Bronchial epithelial cell (primary cell): Measurements from ENCODE around the gene HEATR1. TPM values are rescaled to one million over a fixed set of nuclear protein-coding genes. Genes with fewer than 3 reads are reported as not detected.
"Not testable (repeated sequence)": the region's sequence is repeated elsewhere in the genome, so short reads cannot be mapped to it uniquely, and the experiment has no call there.

Experiments used
- DNase-seq: peaks from one replicate; pipeline ENCODE4 v3.0.0-alpha.2; 2010; ENCODE audit warnings: low read depth
- FAIRE-seq: peaks from 2 replicates; lab custom pipeline; 2011; peaks lifted over from hg19 to GRCh38; lab: Jason Lieb, UNC
- H3K27me3 ChIP-seq: 2 replicates; pipeline ENCODE4 v1.5.1; 2011; ENCODE audit warnings: low read length; ENCODE audit not compliant: control insufficient read depth, insufficient read depth
- H3K36me3 ChIP-seq: 2 replicates; pipeline ENCODE4 v1.5.1; 2011; ENCODE audit warnings: low read length; ENCODE audit not compliant: control insufficient read depth, insufficient read depth
- H3K4me3 ChIP-seq: 2 replicates; pipeline ENCODE4 v1.5.1; 2011; ENCODE audit warnings: mild to moderate bottlenecking, low read depth, low read length, control low read depth
- CTCF ChIP-seq: IDR thresholded peaks from 2 replicates; pipeline ENCODE4 v1.5.1; 2011; ENCODE audit warnings: mild to moderate bottlenecking, moderate library complexity, low read length, control low read depth, inconsistent platforms; ENCODE audit not compliant: insufficient read depth, severe bottlenecking
- total RNA-seq: library from RNA; depleted of rRNA; stranded (reverse); fragments of >200 nt; gene quantifications from 2 replicates; pipeline ENCODE4 v1.2.1, GENCODE V29; 2014

The HEATR1 gene
- total RNA-seq, 1 donor from 2014 or later: 37.4 TPM

GRCh38 chr1:236618507-236618906, 14.2 kb upstream of the HEATR1 start:
- no peak for TF ChIP-seq CTCF
- DNase-seq (no peak), FAIRE-seq (no peak)
- H3K36me3 ChIP-seq: no peaks in the 10 kb centered on the region
- no peak overlapping the region for H3K4me3 ChIP-seq
- H3K27me3 ChIP-seq: no peaks in the 10 kb centered on the region

- FAIRE-seq (no peak), DNase-seq (no peak)
- Histone ChIP-seq H3K36me3 (no peaks in the 10 kb centered on the region), H3K4me3 (no peak overlapping the region), H3K27me3 (no peaks in the 10 kb centered on the region)
- TF ChIP-seq CTCF: no peak
These were observed 11.3 kb upstream of the HEATR1 start for GRCh38 chr1:236615399-236616148.

GRCh38 chr1:236612349-236612748, 8.0 kb upstream of the HEATR1 start:
- DNase-seq (no peak), FAIRE-seq (no peak)
- Histone ChIP-seq H3K27me3 (no peaks in the 10 kb centered on the region), H3K36me3 (no peaks in the 10 kb centered on the region), H3K4me3 (no peak overlapping the region)
- TF ChIP-seq CTCF: no peak

GRCh38 chr1:236608930-236609726, 4.8 kb upstream of the HEATR1 start:
- DNase-seq (peak; percentile 67), FAIRE-seq (no peak)
- Histone ChIP-seq H3K27me3 (no peaks in the 10 kb centered on the region), H3K4me3 (no peak overlapping the region), H3K36me3 (no peaks in the 10 kb centered on the region)
- TF ChIP-seq CTCF: peak; percentile 57

GRCh38 chr1:236607597-236607996, 3.3 kb upstream of the HEATR1 start:
- FAIRE-seq, H3K36me3 ChIP-seq, H3K27me3 ChIP-seq, H3K4me3 ChIP-seq, DNase-seq: not testable (repeated sequence)
